Smooth muscle cell of the brain vasculature (primary cell): ENCODE measurements around the gene ARHGEF16.
A peak's percentile ranks its signal among the peaks of the same experiment; 100 is the strongest.

ENCODE experiments used
- DNase-seq: peaks from one replicate; pipeline ENCODE4 v3.0.0-alpha.2; 2012; ENCODE audit warnings: low read depth, low spot score

ARHGEF16 gene

DNA sequence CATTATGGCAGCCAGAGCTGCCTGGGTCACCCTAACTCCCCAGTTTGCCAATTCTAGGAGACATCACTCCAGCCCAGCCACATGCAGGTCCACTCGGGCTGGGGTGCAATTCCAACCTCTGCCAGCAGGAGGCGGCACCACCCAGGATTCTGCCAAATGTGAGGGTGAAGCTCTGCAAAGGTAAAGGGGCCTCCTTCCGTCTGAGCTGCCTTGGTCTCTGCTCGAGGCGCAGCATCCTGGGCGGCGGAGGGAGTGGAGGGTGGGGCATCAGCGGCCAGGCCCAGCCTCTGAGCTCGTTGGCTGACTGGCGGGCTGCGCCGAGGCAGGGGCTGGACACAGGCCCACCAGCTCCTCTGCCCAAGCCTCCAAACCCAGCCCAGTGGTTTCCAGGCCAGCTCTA, 63.8 kb downstream of the ARHGEF16 start:
- no peak for DNase-seq

DNA sequence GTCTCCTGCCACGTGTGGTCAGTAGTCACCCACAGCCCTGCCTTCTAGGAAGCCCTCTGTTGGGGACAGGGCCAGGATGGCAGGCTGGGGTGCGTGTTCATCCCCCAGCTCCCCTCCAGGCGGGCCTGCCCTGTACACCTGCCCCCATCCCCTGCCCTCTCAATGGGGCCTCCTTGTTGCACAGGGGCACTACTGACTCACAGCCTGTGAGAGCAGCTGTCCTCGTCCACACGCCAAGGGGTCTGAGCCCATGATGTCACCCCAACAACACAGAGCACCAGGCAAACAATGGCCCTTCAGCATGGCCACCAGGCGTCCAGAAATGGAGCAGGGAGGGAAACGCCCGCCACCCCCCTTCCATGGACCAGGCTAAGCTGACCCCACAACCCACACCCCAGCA, 64.3 kb downstream of the ARHGEF16 start:
- DNase-seq, result no peak

DNA sequence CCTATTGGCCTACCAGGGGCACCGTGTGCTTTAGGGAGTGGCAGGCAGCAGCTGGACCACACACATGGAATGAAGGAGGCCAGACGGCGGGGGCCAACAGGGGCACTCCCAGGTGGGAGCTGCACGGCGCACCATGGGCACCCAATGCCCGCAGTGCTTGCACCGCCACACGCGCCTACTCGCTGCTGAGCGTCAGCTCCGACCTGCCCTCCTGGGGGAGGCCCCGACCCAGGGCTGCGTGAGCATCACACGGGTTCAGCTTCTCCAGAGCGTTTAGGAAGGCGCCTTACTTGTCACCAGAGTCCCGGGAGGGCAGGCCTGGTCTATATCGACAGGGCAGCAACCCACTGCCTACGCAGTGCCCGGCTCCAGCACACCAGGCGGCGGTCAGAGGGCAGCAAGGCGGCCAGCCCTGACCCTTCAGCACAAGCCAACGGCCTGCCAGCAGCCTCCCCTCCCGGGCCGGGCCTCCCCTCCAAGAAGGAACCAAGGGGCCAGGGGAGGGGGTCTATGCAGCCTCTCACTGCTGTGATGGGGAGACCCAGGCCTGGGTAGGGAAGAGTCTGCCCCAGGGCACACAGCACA, 64.9 kb downstream of the ARHGEF16 start:
- no peak for DNase-seq

DNA sequence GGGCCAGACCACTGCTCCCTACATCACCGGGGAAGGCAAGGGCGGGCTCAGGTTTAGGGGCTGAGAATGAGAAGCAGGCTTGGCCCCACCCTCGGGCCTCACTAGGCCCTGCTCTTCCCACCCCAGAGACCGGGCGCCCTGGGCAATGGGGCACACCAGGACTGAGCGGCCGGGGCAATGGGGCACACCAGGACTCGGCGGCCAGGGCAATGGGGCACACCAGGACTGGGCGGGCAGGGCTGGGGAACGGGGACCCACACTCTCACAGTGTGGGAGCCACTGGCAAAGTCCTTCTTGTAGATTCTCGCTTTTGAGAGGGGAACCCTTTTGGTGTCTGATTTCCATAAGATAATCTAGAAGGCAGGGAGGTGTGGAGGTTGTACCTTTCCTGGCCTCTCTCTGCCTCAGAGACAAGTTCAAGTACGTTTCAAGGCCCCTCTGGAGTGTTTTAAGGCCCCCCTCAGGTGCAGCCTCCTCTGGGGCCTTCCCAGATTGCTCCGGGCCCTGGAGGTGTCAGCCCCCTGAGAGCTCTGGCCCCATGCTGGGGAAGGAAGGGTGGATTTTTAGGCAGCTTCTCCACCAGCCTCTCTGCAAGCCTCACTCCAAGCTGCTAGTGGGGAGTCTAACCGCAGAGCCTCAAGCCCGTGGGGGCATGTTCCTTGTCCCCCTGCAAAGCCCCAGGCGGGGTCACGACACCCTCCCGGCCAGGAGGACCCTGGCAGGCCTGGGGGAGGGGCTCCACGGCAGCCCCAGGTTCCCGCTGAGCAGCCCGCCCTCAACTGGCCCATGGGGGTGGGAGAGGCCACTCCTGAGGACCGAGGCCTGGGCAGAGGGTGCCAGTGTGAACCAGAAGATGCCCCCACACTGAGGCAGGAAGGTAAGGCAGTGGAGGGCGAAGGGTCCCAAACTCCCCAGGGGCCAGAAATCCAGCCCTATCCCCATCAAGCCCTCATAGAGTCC, 66.2 kb downstream of the ARHGEF16 start:
- DNase-seq, result no peak

DNA sequence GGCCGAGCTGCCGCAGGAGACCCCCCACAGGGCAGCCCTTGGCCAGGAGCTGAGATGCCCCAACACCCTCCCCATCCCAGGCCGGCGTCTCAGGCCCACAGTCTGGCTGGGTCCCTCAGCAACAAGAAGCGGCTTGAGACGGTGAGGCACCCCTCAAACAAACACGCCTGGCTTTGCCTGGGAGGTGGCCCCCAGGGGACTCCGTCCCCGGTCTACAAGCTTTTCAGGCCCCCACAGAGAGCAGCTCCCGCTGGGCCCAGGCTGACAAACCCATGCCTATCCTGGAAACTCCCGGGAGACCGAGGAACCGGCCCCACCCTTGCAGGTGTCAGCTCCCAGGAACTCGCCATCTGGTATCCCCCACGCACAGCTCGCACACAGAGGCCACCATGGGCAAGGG, 67.0 kb downstream of the ARHGEF16 start:
- DNase-seq, result no peak

DNA sequence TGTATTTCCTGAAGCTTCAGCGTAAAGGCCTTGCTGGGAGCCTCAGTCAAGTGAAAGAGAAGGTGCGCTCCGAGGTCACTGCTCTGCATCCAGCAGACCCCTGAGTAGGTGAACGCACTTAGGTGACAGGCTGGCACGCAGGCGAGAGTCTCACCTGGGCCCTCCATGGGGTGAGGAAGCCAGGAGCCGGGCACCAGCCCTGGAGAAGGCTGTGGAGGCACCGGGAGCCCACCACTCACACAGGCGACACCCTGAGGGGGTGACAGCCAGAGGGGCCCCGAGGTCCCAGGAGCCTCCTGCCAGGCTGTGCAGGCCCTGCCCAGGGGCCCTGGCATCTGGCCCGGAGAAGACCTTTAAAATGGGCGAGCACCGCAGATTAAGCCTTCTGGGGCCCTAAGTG, 67.6 kb downstream of the ARHGEF16 start:
- DNase-seq, result no peak

DNA sequence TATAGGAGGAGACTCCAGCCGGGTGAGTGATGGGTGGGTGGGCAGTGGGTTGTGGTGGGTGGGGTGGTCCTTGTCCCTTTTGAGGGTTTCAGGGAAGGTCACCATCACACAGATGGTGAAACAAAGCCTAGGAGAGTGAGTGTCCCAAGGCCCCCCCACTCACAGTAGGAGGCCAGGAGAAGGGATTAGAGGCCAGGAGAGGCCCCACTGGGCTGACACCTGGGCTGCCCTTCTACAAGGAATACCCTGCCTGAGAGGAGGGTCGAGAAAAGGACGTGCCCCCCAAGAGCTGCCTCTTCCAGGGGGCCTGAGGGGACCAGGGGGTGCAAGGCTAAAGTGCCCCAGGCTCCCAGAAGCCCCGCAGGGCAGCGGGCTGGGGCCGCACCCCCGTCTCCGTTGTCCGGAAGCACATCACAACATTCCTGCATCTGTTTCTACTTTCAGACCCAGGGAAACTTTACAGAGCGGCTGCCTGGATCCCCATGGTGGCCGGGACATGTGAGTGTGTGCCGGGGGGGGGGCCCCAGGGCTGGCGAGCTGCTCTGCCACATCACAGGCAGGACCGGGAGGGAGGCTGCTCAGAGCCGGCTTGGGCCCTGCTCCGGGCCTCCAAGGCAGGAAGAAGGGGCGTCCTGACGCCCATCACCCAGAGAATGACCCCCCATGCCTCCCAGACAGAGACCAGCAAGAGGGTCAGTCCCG, 68.2 kb downstream of the ARHGEF16 start:
- peak; percentile 64 for DNase-seq

DNA sequence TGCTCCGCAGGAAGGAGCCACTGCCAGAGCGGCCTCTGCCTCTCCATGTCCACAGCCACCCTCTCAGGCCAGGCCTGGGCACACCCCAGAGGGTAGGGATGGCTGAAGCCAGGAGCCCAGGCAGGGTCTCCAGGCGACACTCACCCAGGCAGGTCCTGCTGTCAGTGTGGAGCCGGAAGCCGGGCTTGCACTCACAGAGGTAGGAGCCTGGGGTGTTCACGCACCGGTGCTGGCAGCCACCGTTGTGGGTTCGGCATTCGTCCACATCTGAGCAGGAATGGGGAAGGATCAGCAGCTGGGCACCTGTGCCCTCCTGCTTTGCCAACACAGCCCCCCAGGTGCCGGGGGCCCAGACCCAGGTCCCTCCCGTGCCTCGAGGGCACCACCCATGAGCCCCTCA, 69.5 kb downstream of the ARHGEF16 start:
- DNase-seq, result no peak

DNA sequence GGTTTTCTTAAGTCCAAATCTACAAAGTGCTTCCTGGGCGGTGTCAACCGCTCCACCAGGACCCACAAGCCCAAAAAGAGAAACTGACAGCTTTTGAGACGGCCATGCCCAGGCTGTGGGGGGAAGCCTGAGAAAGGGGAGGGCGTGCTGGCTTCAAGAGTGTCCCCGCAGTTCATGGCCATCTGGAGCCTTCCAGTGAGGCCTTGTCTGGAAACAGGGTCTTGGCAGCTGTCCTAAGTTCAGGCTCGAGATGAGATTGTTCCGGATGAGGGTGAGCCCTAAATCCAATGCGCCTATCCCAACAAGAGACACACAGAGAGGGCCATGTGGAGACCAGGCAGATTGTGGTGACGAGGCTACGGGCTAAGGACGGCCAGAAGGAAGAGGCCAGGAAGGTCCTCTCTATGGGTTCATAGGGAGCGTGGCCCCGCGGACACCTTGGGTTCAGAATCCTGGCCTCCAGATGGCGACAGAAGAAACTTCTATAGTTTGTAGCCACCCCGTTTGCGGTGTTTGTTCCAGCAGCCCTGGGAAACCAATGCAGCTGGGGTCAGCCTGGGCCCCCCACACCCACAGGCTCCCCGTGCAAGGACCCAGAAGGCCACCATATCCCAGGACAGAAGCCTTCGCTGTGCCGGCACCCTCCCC, 70.2 kb downstream of the ARHGEF16 start:
- DNase-seq, result no peak

DNA sequence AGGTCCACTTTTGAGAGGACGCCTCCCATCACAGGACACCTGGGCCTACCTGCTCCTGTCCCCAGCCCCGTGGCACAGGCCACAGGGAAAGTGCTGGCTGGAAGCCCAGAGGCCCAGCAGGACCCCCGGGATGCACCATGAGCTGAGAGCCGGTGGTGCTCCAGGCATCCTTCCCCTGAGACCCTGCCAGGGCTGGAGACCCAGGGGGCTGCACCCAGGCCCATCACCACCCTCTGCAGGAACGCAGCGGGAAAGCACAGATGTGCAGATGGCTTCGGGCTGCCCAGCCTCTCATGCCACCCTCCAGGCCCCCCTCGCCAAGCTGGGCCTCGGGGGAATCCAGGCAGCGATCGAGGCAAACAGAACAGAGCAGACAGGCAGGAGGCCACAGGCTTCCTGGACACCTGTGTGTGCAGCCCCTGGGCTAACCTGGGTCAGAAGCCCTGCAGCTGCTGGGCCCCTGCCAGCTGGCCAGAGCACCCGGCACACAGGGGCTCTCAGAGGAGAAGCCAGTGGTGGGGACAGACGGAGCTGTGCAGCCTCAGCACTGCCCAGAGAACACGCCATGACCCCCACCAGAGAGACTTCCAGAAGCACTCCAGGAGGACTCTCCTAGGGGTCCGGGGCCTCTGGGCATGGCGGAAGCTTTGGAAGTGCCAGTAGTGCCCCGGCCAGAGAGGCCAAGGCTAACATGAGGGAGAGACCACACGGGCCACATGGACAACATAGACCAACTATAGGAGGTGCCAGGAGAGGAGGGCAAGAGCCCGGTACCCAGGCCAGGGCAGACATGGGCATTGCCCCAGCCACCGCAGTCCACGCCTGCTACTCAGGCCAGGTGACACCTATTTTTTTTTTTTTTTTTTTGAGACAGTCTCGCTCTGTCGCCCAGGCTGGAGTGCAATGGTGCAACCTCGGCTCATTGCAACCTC, 71.4 kb downstream of the ARHGEF16 start:
- DNase-seq, result no peak

DNA sequence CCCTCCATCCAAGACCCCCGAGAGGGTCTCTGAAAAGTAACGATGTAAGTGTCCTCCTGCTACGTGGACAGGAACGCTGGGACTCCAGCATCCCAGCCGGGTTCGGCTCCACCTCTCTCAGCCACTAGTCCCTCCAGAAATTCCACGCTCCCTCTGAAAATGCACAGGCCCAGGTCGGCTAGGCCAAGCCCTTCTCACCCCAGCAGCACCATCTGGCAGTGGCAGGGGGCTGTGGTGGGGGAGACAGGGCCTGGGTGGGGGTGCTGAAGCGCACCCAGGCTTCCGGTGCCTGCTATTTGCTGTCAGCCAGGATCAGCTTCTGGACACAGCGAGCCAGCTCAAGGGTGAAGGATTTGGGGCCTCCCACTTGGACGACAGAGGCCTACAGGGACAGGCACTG, 73.3 kb downstream of the ARHGEF16 start:
- no peak for DNase-seq

DNA sequence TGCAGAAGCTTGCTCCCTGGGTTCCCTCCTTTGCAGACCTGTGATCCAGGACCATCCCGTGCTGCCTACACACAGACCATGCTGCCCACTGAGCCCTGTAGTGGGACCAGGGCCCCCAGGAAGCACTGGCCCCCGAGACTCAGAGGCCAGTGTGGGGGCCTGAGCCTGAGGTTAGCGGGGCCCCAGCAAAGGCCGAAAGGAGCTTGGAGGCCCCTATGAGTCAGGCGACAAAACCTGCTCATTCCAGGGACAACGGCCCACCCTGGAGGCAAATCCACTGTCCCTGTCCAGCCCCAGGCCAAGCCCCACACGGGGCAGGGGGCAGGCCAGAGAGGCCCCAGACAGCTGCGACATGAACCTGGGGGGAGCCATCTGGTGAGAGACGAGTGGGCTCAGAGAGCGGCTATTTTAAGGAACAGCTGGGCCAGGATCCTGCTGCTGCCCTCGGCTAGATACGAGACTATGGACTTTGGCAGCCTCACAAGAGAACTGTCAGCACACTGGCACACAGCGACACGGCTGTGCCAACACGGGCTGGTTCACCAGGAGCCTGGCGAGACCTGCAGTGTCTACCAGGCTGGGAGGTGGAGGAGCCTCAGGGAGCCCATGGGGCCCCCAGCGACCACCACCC, 74.7 kb downstream of the ARHGEF16 start:
- no peak for DNase-seq

DNA sequence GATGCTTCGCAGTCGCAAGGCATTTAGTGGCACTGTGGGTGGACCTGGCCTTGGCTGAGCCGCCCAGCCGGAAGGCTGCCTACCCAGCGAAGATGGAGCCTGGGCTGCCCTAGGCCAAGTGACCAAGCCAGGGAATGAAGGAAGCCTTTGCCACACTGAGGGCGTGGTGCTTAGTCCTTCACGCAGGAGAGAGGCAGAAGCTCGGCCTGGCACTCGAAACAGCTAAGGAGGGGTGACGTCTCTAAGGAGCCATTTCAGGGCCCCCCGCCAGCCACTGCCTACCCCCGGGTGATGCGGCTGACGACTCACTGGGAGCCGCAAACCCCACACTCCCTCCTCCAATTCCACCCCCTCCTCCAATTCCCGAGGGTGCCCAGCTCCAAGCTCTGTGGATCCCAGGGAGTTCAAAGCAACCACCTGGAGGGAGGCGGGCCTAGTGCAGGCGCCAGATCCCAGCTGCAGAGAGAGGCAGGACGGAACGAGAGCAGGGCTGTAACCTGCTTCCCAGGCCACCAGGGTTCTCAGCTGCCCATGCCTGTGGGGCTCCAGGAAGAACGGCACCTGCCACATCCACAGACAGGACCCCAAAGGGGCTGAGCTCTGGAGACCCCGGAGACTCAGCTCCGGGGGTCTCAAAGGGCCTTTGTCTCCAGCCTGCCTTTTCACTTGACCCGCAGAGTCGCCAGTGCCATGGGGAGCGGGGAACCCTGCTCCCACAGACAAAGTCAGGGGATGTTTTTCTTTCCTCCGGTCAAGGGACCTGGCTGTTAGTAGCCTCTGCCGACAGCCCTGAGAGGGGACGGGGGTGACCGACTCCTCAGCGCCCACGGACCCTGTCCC, 75.8 kb downstream of the ARHGEF16 start:
- no peak for DNase-seq
